OCI-LY7 (cell line): Measurements from ENCODE around the gene JPH2.

Experiments
- EZH2phosphoT487 ChIP-seq: fragments of 200-600 bp; sonication (generic); IDR thresholded peaks from 2 replicates; pipeline ENCODE4 v1.6.1; 2018; ENCODE audit warnings: low read depth, borderline replicate concordance, mild to moderate bottlenecking, mixed run types, antibody characterized with exemption, low read length, moderate library complexity, mixed read lengths
- TF ChIP-seq, protein P1 (sequence below): fragments of 200-600 bp; sonication (generic); conservative IDR thresholded peaks from 2 replicates; pipeline ENCODE4 v1.5.1; 2014; ENCODE audit warnings: mild to moderate bottlenecking, antibody characterized with exemption, low read length, moderate library complexity, mixed read lengths

DNA sequence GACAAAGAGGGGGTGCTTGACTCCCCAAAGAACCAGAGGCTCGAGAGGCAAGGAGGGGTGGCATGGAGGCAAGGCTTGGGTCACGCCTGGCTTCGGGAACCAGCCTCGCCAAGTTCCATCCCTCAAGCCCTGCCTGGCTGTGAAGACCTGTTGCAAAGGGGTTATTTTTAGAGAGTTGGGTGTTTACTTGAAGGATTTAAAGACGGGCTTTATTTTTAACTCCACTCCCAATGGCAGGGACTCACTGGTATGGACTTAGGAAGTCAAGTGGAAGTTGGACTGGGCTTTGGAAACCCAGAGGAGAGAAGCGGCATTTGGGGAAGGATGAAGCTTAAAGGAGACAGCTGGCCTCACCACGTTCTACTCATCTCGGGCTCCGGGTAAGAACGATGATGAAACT is 43.1 kb downstream of the JPH2 start:
- TF ChIP-seq, protein P1, sequence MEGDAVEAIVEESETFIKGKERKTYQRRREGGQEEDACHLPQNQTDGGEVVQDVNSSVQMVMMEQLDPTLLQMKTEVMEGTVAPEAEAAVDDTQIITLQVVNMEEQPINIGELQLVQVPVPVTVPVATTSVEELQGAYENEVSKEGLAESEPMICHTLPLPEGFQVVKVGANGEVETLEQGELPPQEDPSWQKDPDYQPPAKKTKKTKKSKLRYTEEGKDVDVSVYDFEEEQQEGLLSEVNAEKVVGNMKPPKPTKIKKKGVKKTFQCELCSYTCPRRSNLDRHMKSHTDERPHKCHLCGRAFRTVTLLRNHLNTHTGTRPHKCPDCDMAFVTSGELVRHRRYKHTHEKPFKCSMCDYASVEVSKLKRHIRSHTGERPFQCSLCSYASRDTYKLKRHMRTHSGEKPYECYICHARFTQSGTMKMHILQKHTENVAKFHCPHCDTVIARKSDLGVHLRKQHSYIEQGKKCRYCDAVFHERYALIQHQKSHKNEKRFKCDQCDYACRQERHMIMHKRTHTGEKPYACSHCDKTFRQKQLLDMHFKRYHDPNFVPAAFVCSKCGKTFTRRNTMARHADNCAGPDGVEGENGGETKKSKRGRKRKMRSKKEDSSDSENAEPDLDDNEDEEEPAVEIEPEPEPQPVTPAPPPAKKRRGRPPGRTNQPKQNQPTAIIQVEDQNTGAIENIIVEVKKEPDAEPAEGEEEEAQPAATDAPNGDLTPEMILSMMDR: no peak
- no peak for TF ChIP-seq EZH2phosphoT487
